HG02840 (cell line): ENCODE results near the gene SLC6A3.
A peak's percentile ranks its signal among the peaks of the same experiment; 100 is the strongest.

Source experiments
- ATAC-seq: cut with Tn5 transposase; IDR thresholded peaks from one replicate; pipeline ENCODE4 v1.9.1; 2021; ENCODE audit warnings: mild to moderate bottlenecking, moderate library complexity, moderate number of reproducible peaks; ENCODE audit not compliant: unreplicated experiment, low FRiP score

Gene SLC6A3

GRCh38 chr5:1445313-1445688, at the start of gene SLC6A3:
Gene SLC6A3, minus strand, starts transcription at chr5:1445440. Its CDS starts 2,243 bp downstream, at chr5:1443197.
- ATAC-seq = no peak

GRCh38 chr5:1493941-1494340, 48.7 kb upstream of the SLC6A3 start:
- ATAC-seq = no peak

- no peak for ATAC-seq
Observed at GRCh38 chr5:1493413-1493812, 48.2 kb upstream of the SLC6A3 start.

- no peak for ATAC-seq
Observed at GRCh38 chr5:1492757-1493156, 47.5 kb upstream of the SLC6A3 start.

- no peak for ATAC-seq
Observed at GRCh38 chr5:1490376-1490775, 45.1 kb upstream of the SLC6A3 start.

GRCh38 chr5:1489754-1490153, 44.5 kb upstream of the SLC6A3 start:
- no peak for ATAC-seq

GRCh38 chr5:1488882-1489680, 43.8 kb upstream of the SLC6A3 start:
- peak; percentile 29 for ATAC-seq

- ATAC-seq = no peak
Observed at GRCh38 chr5:1487079-1487764, 42.0 kb upstream of the SLC6A3 start.

GRCh38 chr5:1486271-1486670, 41.0 kb upstream of the SLC6A3 start:
- ATAC-seq = no peak

GRCh38 chr5:1485579-1486118, 40.4 kb upstream of the SLC6A3 start:
- ATAC-seq = no peak

- peak; percentile 56 for ATAC-seq
Observed at GRCh38 chr5:1484730-1485578, 39.7 kb upstream of the SLC6A3 start.

- ATAC-seq = no peak
Observed at GRCh38 chr5:1483856-1484729, 38.9 kb upstream of the SLC6A3 start.

- ATAC-seq = no peak
Observed at GRCh38 chr5:1483064-1483463, 37.8 kb upstream of the SLC6A3 start.

GRCh38 chr5:1481959-1482331, 36.7 kb upstream of the SLC6A3 start:
- ATAC-seq = no peak

GRCh38 chr5:1481266-1481958, 36.2 kb upstream of the SLC6A3 start:
- ATAC-seq = no peak

GRCh38 chr5:1480806-1481205, 35.6 kb upstream of the SLC6A3 start:
- no peak for ATAC-seq

GRCh38 chr5:1480217-1480616, 35.0 kb upstream of the SLC6A3 start:
- no peak for ATAC-seq

GRCh38 chr5:1479581-1480188, 34.4 kb upstream of the SLC6A3 start:
- no peak for ATAC-seq

GRCh38 chr5:1479066-1479465, 33.8 kb upstream of the SLC6A3 start:
- no peak for ATAC-seq
